ENCODE measurements around the gene ACKR3.

ACKR3 gene

GRCh38 chr2:236569573-236569973 is at the start of gene ACKR3:
TSS of gene ACKR3 (plus strand) at chr2:236569825. CDS start at chr2:236580466, 10,641 bp downstream.
- H3K27ac Mint-ChIP-seq (ENCODE audit: low read depth) = peak within 1 kb of the TSS; percentile 69
- peaks cover 19% of the 10 kb centered on the region for H3K4me1 Mint-ChIP-seq
- H3K4me3 Mint-ChIP-seq = peak within 1 kb of the TSS; percentile 70
- H3K27me3 Mint-ChIP-seq = no peaks in the 10 kb centered on the region
- no peaks in the 10 kb centered on the region for H3K9me3 Mint-ChIP-seq
- DNase-seq (ENCODE audit: low spot score in 2 of 2) (peak; percentile 33 to 79), ATAC-seq (replicated peaks; ENCODE audit: extremely low read depth, poor library complexity, severe bottlenecking) (peak; percentile 98)
- H3K36me3 Mint-ChIP-seq (ENCODE audit: insufficient read depth) = peaks cover 8% of the 10 kb centered on the region

- H3K36me3 Mint-ChIP-seq (ENCODE audit: insufficient read depth) = no peaks in the 10 kb centered on the region
- H3K4me3 Mint-ChIP-seq = no peak overlapping the region
- peaks cover 38% of the 10 kb centered on the region for H3K27me3 Mint-ChIP-seq
- peak overlapping the region; percentile 2 for H3K27ac Mint-ChIP-seq (ENCODE audit: low read depth)
- H3K9me3 Mint-ChIP-seq = no peaks in the 10 kb centered on the region
- H3K4me1 Mint-ChIP-seq = no peaks in the 10 kb centered on the region
- DNase-seq (ENCODE audit: low spot score in 2 of 2) (no peak), ATAC-seq (replicated peaks; ENCODE audit: extremely low read depth, poor library complexity, severe bottlenecking) (no peak)
These were observed 48.1 kb upstream of the ACKR3 start for GRCh38 chr2:236521556-236521955.

- no peaks in the 10 kb centered on the region for H3K4me1 Mint-ChIP-seq
- DNase-seq (ENCODE audit: low spot score in 2 of 2) = no peak
- no peak overlapping the region for H3K27ac Mint-ChIP-seq (ENCODE audit: low read depth)
- no peaks in the 10 kb centered on the region for H3K36me3 Mint-ChIP-seq (ENCODE audit: insufficient read depth)
- H3K27me3 Mint-ChIP-seq = peaks cover 38% of the 10 kb centered on the region
- no peak overlapping the region for H3K4me3 Mint-ChIP-seq
- ATAC-seq (replicated peaks; ENCODE audit: extremely low read depth, poor library complexity, severe bottlenecking) = no peak
- H3K9me3 Mint-ChIP-seq = no peaks in the 10 kb centered on the region
These were observed 46.4 kb upstream of the ACKR3 start for GRCh38 chr2:236523249-236523648.

- H3K27ac Mint-ChIP-seq (ENCODE audit: low read depth) = no peak overlapping the region
- ATAC-seq (replicated peaks; ENCODE audit: extremely low read depth, poor library complexity, severe bottlenecking) = no peak
- H3K4me1 Mint-ChIP-seq = no peaks in the 10 kb centered on the region
- H3K9me3 Mint-ChIP-seq = no peaks in the 10 kb centered on the region
- DNase-seq (ENCODE audit: low spot score in 2 of 2) = no peak
- H3K27me3 Mint-ChIP-seq = peaks cover 37% of the 10 kb centered on the region
- no peak overlapping the region for H3K4me3 Mint-ChIP-seq
- H3K36me3 Mint-ChIP-seq (ENCODE audit: insufficient read depth) = no peaks in the 10 kb centered on the region
These were observed 44.1 kb upstream of the ACKR3 start for GRCh38 chr2:236525411-236525997.

- no peaks in the 10 kb centered on the region for H3K9me3 Mint-ChIP-seq
- peaks cover 26% of the 10 kb centered on the region for H3K27me3 Mint-ChIP-seq
- H3K4me3 Mint-ChIP-seq = no peak overlapping the region
- DNase-seq (ENCODE audit: low spot score in 2 of 2) (no peak), ATAC-seq (replicated peaks; ENCODE audit: extremely low read depth, poor library complexity, severe bottlenecking) (no peak)
- no peaks in the 10 kb centered on the region for H3K4me1 Mint-ChIP-seq
- no peaks in the 10 kb centered on the region for H3K36me3 Mint-ChIP-seq (ENCODE audit: insufficient read depth)
- no peak overlapping the region for H3K27ac Mint-ChIP-seq (ENCODE audit: low read depth)
These were observed 43.0 kb upstream of the ACKR3 start for GRCh38 chr2:236526455-236527158.

- no peak overlapping the region for H3K27ac Mint-ChIP-seq (ENCODE audit: low read depth)
- no peak for DNase-seq (ENCODE audit: low spot score in 2 of 2)
- H3K27me3 Mint-ChIP-seq = peaks cover 20% of the 10 kb centered on the region
- no peak overlapping the region for H3K4me3 Mint-ChIP-seq
- H3K36me3 Mint-ChIP-seq (ENCODE audit: insufficient read depth) = no peaks in the 10 kb centered on the region
- H3K9me3 Mint-ChIP-seq = no peaks in the 10 kb centered on the region
- ATAC-seq (replicated peaks; ENCODE audit: extremely low read depth, poor library complexity, severe bottlenecking) = no peak
- no peaks in the 10 kb centered on the region for H3K4me1 Mint-ChIP-seq
These were observed 42.4 kb upstream of the ACKR3 start for GRCh38 chr2:236527159-236527630.

GRCh38 chr2:236529606-236530005 is 40.0 kb upstream of the ACKR3 start:
- DNase-seq (ENCODE audit: low spot score in 2 of 2) (no peak), ATAC-seq (replicated peaks; ENCODE audit: extremely low read depth, poor library complexity, severe bottlenecking) (no peak)
- no peaks in the 10 kb centered on the region for H3K36me3 Mint-ChIP-seq (ENCODE audit: insufficient read depth)
- H3K4me1 Mint-ChIP-seq = peaks cover 4% of the 10 kb centered on the region
- H3K27ac Mint-ChIP-seq (ENCODE audit: low read depth) = no peak overlapping the region
- H3K4me3 Mint-ChIP-seq = no peak overlapping the region
- H3K9me3 Mint-ChIP-seq = no peaks in the 10 kb centered on the region
- H3K27me3 Mint-ChIP-seq = peaks cover 7% of the 10 kb centered on the region

GRCh38 chr2:236530512-236530911 is 39.1 kb upstream of the ACKR3 start:
- Mint-ChIP-seq H3K27me3 (no peaks in the 10 kb centered on the region), H3K4me3 (no peak overlapping the region), H3K9me3 (no peaks in the 10 kb centered on the region), H3K36me3 (ENCODE audit: insufficient read depth) (no peaks in the 10 kb centered on the region), H3K4me1 (peaks cover 11% of the 10 kb centered on the region), H3K27ac (ENCODE audit: low read depth) (no peak overlapping the region)
- no peak for ATAC-seq (replicated peaks; ENCODE audit: extremely low read depth, poor library complexity, severe bottlenecking)
- DNase-seq (ENCODE audit: low spot score in 2 of 2) = no peak

- Mint-ChIP-seq H3K36me3 (ENCODE audit: insufficient read depth) (no peaks in the 10 kb centered on the region), H3K27me3 (no peaks in the 10 kb centered on the region), H3K27ac (ENCODE audit: low read depth) (no peak overlapping the region), H3K9me3 (no peaks in the 10 kb centered on the region), H3K4me3 (no peak overlapping the region), H3K4me1 (peaks cover 18% of the 10 kb centered on the region)
- DNase-seq (ENCODE audit: low spot score in 2 of 2) (no peak), ATAC-seq (replicated peaks; ENCODE audit: extremely low read depth, poor library complexity, severe bottlenecking) (no peak)
These were observed 38.4 kb upstream of the ACKR3 start for GRCh38 chr2:236531195-236531594.

- Mint-ChIP-seq H3K4me1 (peaks cover 26% of the 10 kb centered on the region), H3K36me3 (ENCODE audit: insufficient read depth) (peaks cover 3% of the 10 kb centered on the region), H3K4me3 (no peak overlapping the region), H3K27me3 (no peaks in the 10 kb centered on the region), H3K9me3 (no peaks in the 10 kb centered on the region), H3K27ac (ENCODE audit: low read depth) (no peak overlapping the region)
- ATAC-seq (replicated peaks; ENCODE audit: extremely low read depth, poor library complexity, severe bottlenecking) = no peak
- DNase-seq (ENCODE audit: low spot score in 2 of 2) = no peak
These were observed 37.6 kb upstream of the ACKR3 start for GRCh38 chr2:236531996-236532395.

GRCh38 chr2:236533343-236533742 is 36.3 kb upstream of the ACKR3 start:
- DNase-seq (ENCODE audit: low spot score in 2 of 2) (no peak), ATAC-seq (replicated peaks; ENCODE audit: extremely low read depth, poor library complexity, severe bottlenecking) (no peak)
- Mint-ChIP-seq H3K36me3 (ENCODE audit: insufficient read depth) (peaks cover 9% of the 10 kb centered on the region), H3K27ac (ENCODE audit: low read depth) (no peak overlapping the region), H3K4me3 (no peak overlapping the region), H3K4me1 (peaks cover 38% of the 10 kb centered on the region), H3K27me3 (no peaks in the 10 kb centered on the region), H3K9me3 (no peaks in the 10 kb centered on the region)

- no peak for ATAC-seq (replicated peaks; ENCODE audit: extremely low read depth, poor library complexity, severe bottlenecking)
- H3K9me3 Mint-ChIP-seq = peaks cover 4% of the 10 kb centered on the region
- H3K4me1 Mint-ChIP-seq = peaks cover 54% of the 10 kb centered on the region
- DNase-seq (ENCODE audit: low spot score in 2 of 2) = no peak
- H3K27me3 Mint-ChIP-seq = no peaks in the 10 kb centered on the region
- H3K27ac Mint-ChIP-seq (ENCODE audit: low read depth) = peak overlapping the region; percentile 19
- peak overlapping the region; percentile 91 for H3K4me3 Mint-ChIP-seq
- peaks cover 16% of the 10 kb centered on the region for H3K36me3 Mint-ChIP-seq (ENCODE audit: insufficient read depth)
These were observed 34.6 kb upstream of the ACKR3 start for GRCh38 chr2:236535024-236535423.

- peaks cover 4% of the 10 kb centered on the region for H3K9me3 Mint-ChIP-seq
- DNase-seq (ENCODE audit: low spot score in 2 of 2) = peak; percentile 33 to 49
- peak overlapping the region; percentile 92 for H3K27ac Mint-ChIP-seq (ENCODE audit: low read depth)
- ATAC-seq (replicated peaks; ENCODE audit: extremely low read depth, poor library complexity, severe bottlenecking) = peak; percentile 86
- peaks cover 72% of the 10 kb centered on the region for H3K4me1 Mint-ChIP-seq
- H3K27me3 Mint-ChIP-seq = no peaks in the 10 kb centered on the region
- H3K4me3 Mint-ChIP-seq = peak overlapping the region; percentile 91
- H3K36me3 Mint-ChIP-seq (ENCODE audit: insufficient read depth) = peaks cover 19% of the 10 kb centered on the region
These were observed 32.8 kb upstream of the ACKR3 start for GRCh38 chr2:236536727-236537398.
